Measurements from ENCODE around the gene C2CD4A.

DNA sequence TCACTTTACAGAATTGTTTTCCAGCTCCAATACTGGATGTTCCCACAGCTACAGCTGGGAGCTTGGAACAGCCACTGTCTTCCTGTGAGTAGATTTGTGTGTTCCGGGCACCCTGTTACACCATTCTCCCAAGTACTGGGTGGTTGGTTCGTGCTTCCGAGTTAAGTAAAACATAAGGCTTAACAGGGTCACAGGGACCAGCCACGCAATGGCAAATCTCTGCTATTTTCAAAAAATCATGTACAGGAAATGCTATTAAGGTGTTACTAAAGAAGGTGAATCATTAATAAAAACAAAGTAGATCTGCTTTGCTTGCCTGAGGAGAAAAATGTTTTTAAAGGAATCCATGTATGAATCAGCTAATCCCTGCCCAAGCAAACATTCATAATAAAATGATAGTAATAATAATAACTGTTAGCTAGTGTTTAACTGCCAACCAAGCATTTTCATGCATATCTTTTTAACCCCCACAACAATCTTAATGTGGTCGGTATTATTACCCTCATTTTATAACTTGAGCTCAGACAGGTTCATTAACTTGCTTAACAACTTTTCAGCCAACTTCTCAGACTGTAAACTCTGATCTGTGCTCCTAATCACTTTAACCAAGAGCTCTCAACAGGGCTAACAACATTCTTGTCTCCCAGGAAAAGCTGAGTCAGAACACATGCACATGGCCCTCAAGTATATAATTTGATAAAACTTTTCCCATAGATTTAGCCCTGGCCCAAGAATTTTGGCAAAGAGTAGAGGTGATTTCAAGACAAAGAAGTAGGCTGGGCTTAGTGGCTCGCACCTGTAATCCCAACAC lies 2.7 kb upstream of the C2CD4A start:
- TF ChIP-seq, protein P1, sequence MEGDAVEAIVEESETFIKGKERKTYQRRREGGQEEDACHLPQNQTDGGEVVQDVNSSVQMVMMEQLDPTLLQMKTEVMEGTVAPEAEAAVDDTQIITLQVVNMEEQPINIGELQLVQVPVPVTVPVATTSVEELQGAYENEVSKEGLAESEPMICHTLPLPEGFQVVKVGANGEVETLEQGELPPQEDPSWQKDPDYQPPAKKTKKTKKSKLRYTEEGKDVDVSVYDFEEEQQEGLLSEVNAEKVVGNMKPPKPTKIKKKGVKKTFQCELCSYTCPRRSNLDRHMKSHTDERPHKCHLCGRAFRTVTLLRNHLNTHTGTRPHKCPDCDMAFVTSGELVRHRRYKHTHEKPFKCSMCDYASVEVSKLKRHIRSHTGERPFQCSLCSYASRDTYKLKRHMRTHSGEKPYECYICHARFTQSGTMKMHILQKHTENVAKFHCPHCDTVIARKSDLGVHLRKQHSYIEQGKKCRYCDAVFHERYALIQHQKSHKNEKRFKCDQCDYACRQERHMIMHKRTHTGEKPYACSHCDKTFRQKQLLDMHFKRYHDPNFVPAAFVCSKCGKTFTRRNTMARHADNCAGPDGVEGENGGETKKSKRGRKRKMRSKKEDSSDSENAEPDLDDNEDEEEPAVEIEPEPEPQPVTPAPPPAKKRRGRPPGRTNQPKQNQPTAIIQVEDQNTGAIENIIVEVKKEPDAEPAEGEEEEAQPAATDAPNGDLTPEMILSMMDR (IDR thresholded peaks at IDR 0.05; ENCODE audit: extremely low read depth in 1 of 2, insufficient read depth in 1 of 2, low read depth in 1 of 2, low read length in 2 of 2): no peak
- TF ChIP-seq POLR2AphosphoS5 (IDR thresholded peaks at IDR 0.05; ENCODE audit: insufficient read depth, low read depth, low read length): no peak
- peak; percentile 39 for TF ChIP-seq FOS (IDR thresholded peaks at IDR 0.05; ENCODE audit: borderline replicate concordance, insufficient read depth, low read length)
- no peak for TF ChIP-seq EZH2 (IDR thresholded peaks at IDR 0.05; ENCODE audit: borderline replicate concordance, low read depth, low read length, severe bottlenecking)
- no peak for TF ChIP-seq POLR2A (IDR thresholded peaks at IDR 0.05; ENCODE audit: low read depth, low read length)
- TF ChIP-seq, protein P2, sequence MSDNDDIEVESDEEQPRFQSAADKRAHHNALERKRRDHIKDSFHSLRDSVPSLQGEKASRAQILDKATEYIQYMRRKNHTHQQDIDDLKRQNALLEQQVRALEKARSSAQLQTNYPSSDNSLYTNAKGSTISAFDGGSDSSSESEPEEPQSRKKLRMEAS (IDR thresholded peaks at IDR 0.05; ENCODE audit: insufficient read depth, insufficient read length): no peak
- no peak for TF ChIP-seq MYC (IDR thresholded peaks at IDR 0.05; ENCODE audit: low read depth, low read length)
- TF ChIP-seq JUN (IDR thresholded peaks at IDR 0.05; ENCODE audit: borderline replicate concordance, insufficient read depth, insufficient read length, low read depth): no peak
